NCI-H748 (cell line): ENCODE results near the gene NFATC2IP.

Experiments
- DNase-seq: peaks from one replicate; lab custom pipeline; 2025; ENCODE audit not compliant: unreplicated experiment; lab: John Stamatoyannopoulos, UW

NFATC2IP gene

DNA sequence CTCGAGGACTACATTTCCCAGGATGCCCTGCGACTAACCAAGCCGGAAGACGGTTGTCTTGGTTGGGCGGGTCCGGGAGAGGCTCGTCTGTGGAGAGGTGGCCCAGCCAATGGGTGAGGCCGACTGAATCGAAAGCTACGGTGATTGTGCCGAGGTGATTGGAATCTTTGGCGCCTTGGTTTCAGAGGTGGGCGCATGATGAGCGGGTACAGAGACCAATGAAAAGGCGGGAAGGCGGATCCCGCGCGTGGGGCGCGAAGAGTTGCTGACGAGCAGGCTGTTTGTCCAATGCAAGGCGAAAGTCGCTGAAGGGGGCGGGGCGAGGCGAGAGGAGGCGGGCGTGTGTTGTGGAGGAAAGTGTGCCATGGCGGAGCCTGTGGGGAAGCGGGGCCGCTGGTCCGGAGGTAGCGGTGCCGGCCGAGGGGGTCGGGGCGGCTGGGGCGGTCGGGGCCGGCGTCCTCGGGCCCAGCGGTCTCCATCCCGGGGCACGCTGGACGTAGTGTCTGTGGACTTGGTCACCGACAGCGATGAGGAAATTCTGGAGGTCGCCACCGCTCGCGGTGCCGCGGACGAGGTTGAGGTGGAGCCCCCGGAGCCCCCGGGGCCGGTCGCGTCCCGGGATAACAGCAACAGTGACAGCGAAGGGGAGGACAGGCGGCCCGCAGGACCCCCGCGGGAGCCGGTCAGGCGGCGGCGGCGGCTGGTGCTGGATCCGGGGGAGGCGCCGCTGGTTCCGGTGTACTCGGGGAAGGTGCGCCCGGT is at the start of gene NFATC2IP:
Gene NFATC2IP, plus strand, starts transcription at position 290 of the 762 bp plus-strand sequence. Its CDS starts 75 bp downstream, at position 365.
- peak; percentile 98 for DNase-seq

GRCh38 chr16:28901862-28902261 is 48.9 kb upstream of the NFATC2IP start:
- no peak for DNase-seq

DNA sequence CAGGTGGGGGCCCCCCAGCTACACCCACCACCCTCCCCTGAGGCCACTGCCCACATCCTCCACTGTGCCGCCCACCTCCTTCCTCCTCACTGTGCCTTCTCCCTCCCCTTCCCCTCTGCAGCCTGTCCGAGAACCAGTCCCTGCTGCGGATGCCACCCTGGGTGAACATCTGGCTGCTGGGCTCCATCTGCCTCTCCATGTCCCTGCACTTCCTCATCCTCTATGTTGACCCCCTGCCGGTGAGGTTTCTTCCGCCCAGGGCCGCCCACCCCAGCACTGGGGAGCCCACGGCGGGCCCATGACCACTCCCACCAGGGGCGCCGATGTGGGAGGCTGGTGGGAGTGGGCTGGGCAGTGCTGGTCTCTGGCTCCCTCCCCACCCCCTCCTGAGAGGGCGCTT is 47.8 kb upstream of the NFATC2IP start:
- no peak for DNase-seq

DNA sequence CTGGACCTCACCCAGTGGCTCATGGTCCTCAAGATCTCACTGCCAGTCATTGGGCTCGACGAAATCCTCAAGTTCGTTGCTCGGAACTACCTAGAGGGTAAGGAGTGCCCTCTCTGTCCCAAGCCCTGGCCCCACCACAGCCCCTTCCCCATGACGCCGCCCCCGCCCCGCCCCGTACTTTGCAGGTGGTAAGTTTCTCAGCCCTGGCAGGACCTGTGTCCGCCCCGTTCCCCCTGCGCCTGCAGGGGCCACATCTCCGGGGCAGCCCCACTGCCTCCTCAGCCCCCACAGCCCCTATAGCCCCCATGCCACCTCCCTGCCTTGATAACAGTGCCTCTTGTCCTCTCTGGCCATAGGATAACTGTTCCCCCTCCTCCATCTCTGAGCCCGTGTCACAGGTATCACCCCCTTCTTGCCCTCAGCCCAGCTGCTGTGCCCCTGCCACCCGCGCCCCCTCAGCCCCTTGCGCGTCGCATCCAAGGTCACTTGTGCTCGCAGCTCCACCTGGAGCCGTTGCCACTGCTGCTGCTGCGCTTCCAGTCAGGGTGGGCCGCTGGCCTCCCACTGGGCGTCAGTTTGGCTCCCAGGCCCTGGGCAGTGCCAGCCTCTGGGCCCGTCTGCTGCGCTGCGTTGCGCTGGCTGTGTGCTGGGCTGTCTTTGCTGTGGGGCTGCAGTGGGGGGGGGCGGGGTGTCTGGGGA is 47.2 kb upstream of the NFATC2IP start:
- no peak for DNase-seq

DNA sequence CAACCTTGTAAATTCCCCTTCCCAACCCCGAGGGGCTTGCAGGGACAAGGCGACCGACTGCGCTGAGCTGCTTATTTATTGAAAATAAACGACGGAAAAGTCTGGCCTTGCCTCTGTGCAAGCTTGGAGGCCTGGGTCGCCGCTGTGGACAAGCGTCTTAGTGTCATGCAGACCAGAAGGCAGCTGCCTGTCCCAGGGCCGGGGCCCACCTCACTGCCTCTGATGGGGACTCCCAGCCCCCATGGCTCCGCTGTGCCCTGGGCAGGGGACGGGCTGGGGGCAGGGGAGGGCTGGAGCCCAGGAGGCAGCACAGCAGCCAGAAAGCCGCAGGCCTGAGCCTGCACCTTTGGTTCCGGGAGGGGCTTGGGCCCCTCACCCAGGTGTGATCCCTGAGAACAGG is 46.4 kb upstream of the NFATC2IP start:
- no peak for DNase-seq

DNA sequence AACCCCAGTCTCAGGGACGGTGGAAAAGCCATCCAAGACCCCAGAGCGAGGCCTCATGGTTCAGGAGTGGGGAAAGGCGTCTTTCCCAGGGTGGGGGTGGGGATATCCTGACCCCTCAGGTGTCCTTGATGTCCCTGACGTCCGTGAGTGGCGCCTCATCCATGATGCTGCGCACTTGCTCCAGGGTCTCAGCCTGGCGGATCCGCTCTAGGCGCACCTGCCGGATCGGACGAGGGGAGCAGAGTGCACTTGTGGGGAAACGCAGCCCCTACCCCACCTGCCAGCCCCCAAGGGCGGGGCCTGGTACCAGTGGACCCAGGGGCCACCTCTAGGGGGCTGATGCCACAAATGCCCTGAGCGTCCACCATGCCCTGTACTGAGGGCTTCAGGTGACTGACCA is 45.9 kb upstream of the NFATC2IP start:
- no peak for DNase-seq

- DNase-seq: no peak
Measured at GRCh38 chr16:28905229-28905754, 45.4 kb upstream of the NFATC2IP start.

GRCh38 chr16:28905800-28906372 is 44.9 kb upstream of the NFATC2IP start:
- DNase-seq: no peak

- DNase-seq: no peak
Measured at GRCh38 chr16:28910086-28911031, 40.4 kb upstream of the NFATC2IP start.

DNA sequence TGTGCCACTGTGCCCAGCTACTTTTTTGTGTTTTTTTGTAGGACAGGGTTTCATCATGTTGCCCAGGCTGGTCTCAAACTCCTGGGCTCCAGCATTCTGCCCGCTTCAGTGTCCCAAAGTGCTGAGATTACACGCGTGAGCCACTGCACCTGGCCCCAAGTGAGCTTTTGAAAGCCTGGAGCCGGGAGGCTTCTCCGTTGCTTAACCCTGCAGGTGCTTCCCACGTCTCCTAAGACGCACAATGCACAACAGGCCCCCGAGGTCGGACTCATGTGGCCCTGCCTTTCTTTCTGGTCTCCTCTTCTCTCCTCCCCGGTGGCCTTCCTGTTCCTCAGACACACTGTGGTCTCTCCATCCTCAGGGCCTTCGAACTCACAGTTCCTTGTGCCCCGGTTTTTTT is 38.2 kb upstream of the NFATC2IP start:
- no peak for DNase-seq

GRCh38 chr16:28913946-28914724 is 36.6 kb upstream of the NFATC2IP start:
- no peak for DNase-seq

DNA sequence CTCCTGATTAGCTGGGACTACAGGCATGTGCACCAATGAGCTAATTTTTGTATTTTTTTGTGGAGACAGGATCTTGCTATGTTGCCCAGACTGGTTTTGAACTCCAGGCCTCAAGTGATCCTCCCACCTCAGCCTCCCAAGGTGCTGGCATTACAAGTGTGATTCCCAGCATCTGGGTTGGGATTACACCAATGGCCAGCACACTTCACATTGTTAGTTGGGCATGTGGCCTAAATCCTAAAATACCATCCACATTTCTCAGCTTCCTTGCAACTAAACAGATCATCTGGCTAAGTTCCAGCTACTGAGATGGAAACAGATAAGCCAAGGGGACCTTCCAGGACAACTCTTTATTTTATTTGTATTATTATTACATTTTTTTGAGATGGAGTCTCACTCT is 35.6 kb upstream of the NFATC2IP start:
- no peak for DNase-seq

GRCh38 chr16:28917095-28917494 is 33.6 kb upstream of the NFATC2IP start:
- no peak for DNase-seq

DNA sequence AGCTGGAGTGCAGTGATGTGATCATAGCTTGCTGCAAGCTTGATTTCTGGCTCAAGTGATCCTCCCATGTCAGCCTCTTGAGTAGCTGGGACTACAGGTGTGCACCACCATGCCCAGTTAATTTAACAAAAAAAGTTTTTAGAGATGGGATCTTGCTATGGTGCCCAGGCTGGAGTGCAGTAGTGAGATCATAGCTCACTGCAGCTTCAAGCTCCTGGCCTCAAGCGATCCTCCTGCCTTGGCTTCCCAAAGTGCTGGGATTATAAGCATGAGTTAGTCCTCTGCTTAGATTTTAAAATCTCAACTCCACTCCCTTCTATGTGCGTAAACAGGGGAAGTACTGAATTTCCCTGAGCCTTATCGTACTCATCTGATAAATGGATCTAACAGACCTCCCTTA is 32.0 kb upstream of the NFATC2IP start:
- no peak for DNase-seq

GRCh38 chr16:28923231-28923587 is 27.5 kb upstream of the NFATC2IP start:
- no peak for DNase-seq

DNA sequence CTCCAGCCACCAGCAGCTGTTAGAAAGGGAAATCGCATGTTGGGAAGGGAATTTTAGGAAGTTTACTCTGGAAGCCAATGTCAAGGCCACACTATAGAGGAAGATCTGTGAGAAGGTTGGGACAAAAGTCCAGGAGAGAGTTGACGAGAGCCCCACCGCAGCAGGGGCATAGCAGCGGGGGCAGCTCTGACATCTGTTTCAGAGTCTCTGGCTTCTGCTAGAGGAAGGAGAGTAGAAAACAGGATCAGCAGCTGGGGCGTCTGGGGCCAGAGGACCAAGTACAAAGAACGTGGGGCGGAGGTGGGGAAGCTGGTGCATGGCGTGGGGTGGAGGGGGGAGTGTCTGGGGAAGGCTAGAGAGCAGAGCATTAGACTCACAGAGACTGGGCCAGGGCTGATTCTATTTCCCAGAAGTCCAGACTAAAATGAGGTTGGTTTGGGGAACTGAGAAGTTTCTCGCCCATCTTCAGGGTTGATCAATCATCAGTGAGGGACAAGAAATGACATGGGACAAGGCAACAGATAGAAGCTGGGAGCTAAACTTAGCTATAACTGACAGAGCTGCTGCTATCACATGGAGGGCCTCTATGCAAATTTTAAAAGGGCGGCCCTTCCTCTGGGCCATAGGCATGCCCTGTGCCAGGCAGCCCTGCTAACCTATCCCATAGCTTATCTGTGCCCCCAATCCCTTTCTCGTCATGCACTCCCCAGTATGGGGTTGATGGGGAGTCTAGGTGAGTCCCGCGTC is 26.9 kb upstream of the NFATC2IP start:
- DNase-seq: no peak

DNA sequence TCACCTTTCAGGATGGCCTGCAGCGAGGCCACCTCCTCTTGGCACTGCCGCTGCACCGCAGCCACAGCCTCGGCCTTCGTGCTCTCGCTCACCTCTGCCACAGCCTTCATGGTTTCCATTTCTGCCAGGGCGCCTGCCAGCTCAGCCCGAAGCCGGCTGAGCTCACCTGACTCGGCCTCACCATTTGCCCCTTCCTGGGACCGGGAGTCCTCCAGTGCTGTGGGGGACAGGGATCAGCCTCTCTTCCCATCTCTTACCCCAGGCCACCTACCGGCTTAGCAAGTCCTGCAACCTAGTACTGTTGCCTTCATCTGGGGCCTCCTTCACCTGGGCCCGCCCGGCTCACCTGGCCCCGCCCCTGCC is 26.4 kb upstream of the NFATC2IP start:
- DNase-seq: peak; percentile 54

DNA sequence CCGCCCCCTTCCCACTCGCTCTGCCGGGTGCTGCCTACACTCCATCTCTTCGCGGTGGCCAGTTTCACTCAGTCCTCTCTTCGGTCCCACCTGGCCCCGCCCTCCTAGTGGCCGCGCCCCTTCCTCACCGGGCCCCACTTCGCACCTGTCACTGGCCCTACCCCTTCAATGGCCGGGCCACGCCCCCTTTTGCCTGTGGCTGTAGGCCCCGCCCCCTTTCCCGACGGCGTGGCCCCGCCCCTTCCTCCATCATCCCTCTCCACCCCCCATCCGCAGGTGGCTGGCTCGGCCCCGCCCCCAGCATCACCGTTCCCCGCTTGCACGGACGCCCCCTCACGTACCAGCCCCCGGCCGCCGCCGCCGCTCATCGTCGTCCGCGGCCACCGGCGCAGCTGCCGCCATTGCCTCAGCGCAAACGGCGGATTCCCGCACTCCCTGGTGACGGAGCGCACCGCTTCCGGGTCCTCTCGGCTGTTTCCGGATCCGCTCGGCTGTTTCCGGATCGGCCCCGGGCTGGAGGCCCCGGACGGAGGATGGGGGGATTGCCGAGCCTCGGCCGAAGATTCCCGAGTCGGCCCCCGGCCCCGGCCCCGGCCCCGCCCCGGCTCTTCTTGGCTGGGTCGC is 25.9 kb upstream of the NFATC2IP start, which contains the start of gene RABEP2:
Gene RABEP2, minus strand, starts transcription at position 477 of the 624 bp plus-strand sequence. Its CDS starts 75 bp downstream, at position 402.
- peak; percentile 93 for DNase-seq
